ENCODE measurements around the gene SLC5A3.

GRCh38 chr21:34052171-34052570 lies 21.2 kb upstream of the SLC5A3 start:
- TF ChIP-seq CTCF (IDR thresholded peaks at IDR 0.05 in 8 of 11, conservative IDR thresholded peaks at IDR 0.05 in 3 of 11) = no peak
- TF ChIP-seq POLR2AphosphoS5 (IDR thresholded peaks at IDR 0.05) = no peak
